A673 (cell line): Measurements from ENCODE around the gene PLOD2.

Experiments used
- CTCF ChIP-seq: fragments of 300-800, 200-600 bp; sonication (generic); conservative IDR thresholded peaks from 2 replicates; pipeline ENCODE4 v1.5.1; 2017; ENCODE audit warnings: low read depth, mild to moderate bottlenecking, antibody characterized with exemption, low read length, moderate library complexity, mixed read lengths
- EZH2 ChIP-seq: fragments of 200-600 bp; sonication (generic); IDR thresholded peaks from 2 replicates; pipeline ENCODE4 v1.6.1; 2017; ENCODE audit warnings: borderline replicate concordance, low read depth, mild to moderate bottlenecking, mixed read lengths, antibody characterized with exemption, low read length; ENCODE audit not compliant: poor library complexity, severe bottlenecking

GRCh38 chr3:146104068-146104467 is 56.9 kb downstream of the PLOD2 start:
- TF ChIP-seq CTCF, result no peak
- no peak for TF ChIP-seq EZH2
